GM21526 (cell line): Measurements from ENCODE around the gene BRIP1.
"Not testable (repeated sequence)": the region's sequence is repeated elsewhere in the genome, so short reads cannot be mapped to it uniquely, and the experiment has no call there.

Experiments used
- ATAC-seq: cut with Tn5 transposase; IDR thresholded peaks from one replicate; pipeline ENCODE4 v1.9.1; 2021; ENCODE audit warnings: moderate library complexity; ENCODE audit not compliant: unreplicated experiment, low FRiP score

BRIP1 gene

DNA sequence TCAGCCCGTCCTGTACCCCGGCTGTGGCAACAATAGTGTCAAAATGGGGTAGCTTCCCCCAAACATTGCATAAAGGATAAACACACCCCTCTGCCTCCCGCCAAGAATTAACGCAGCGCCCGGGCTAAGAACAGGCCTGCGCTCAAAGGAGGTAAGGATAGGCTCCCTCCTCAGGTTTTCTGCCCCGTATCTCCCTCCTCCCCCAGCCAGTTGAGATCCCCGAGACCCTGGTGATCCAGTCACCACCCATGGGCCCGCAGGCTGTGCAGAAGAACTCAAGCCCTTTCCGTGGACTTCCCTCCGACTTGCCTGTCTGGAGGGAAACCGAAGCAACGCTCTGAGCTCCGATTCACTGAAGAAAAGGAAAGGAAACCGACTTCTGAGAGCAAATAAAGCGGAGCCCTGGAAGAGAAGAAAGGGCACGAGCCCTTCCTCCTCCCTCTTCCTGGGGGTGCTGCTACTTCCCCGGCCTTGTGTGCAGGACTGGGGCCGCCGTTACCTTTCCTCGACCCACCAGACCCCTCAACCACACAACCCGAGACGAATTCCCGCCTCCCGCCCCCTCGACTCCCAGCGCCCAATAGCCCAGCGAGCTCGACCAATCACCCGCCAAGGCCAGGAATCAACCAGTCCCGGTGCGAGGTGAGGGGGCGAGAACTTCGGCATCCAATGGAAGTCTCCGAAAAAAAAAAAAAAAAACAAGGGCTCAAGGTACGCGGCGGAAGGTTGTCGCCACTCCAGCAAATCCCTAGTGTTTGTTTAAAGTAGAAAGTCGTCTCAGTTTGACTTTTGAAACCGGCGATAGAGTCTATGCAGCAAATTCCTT, at the start of gene BRIP1:
TSS of gene BRIP1 (minus strand) at position 554 of the 826 bp plus-strand sequence. CDS start 1,989 bp downstream, outside the sequence.
- peak; percentile 87 for ATAC-seq

DNA sequence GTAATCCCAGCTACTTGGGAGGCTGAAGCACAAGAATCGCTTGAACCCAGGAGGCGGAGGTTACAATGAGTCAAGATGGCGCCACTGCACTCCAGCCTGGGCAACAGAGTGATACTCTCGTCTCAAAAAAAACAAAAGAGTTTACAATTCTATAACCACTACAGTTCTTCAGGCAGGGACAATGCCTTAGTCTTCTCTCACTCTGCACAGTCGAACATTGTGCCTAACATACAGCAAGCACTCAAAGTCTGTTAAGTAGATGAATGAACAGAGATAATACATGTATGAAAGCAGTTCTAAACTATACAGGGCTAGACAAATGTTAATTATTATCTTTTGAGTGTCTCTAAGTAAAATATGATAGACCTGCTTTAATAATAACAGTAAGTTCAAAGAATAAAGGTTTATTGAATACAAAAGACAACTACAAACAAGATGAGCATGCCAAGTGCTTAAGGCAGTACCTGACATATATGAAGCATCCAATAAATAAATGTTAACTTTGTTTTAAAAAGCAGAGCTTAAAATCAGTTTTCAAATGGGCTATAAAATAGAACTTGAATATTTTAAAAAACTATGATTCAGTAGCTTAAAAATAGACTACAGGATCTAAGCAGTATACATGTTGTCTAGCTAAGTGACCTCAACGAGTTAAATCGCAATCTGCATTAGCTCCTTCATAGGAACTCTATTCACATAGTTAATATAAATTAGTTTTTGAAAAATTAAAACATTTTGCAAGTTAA, 45.1 kb upstream of the BRIP1 start:
- ATAC-seq, result no peak

DNA sequence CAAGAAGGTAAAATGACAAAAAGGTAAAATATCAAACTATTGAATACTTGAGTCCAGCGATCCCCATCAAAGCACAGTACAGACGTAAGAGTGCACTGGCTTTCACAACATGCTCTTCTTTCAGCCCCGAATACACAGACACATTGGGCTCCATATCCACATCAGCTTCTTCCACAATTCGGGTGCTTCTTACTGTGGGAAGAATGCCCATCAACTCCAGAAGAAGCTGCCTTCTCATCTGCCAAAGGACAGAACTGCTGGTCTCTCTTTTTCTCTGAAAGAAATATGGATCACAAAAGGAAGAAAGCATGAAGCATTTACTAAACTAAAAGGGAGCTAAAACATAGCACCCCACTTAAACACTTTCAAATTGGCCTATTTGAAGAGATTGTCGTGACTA, 44.0 kb upstream of the BRIP1 start:
- ATAC-seq, result no peak

DNA sequence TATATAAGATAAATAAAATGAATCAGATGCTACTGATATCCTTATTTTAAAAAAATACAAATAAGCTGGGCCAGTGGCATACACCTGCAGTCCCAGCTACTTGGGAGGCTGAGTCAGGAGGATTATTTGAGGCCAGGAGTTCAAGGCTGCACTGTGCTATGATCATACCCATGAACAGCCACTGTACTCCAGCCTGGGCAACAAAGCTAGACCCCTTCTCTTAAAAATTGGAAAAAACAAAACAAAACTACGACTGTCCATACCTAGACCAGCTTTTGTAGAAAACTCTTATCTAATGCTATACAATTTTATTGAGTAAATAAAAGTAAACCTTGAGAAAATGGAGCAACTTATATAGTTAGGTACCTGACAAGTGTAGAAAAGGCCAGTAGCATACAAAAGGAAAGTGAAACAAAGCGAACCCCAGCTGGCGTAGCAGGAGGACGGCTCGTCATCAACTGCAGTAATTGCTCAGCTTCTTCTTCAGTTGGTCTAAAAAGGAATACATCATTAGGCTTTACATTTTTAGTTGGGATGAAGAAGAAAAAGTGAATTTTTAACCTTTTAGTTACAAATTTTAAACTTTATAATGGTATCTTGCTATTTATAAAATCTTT, 40.9 kb upstream of the BRIP1 start:
- ATAC-seq, result peak; percentile 67

DNA sequence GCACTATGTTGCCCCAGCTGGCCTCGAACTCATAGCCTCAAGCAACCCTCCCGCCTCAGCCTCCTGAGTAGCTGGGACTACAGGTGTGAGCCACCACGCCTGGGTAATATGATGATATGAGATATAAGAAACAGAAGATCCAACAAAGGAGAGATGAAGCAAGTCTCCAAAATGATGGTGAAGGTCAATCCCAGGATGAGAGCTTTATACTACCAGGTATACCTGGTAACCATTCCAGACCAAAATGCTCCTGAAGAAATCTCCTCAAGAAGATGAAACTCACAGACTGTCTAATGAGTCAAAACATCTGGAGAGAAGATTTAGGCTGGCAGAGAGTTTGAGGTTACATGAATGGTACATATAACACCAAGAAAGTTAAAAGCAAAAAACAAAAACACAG, 39.9 kb upstream of the BRIP1 start:
- no peak for ATAC-seq

DNA sequence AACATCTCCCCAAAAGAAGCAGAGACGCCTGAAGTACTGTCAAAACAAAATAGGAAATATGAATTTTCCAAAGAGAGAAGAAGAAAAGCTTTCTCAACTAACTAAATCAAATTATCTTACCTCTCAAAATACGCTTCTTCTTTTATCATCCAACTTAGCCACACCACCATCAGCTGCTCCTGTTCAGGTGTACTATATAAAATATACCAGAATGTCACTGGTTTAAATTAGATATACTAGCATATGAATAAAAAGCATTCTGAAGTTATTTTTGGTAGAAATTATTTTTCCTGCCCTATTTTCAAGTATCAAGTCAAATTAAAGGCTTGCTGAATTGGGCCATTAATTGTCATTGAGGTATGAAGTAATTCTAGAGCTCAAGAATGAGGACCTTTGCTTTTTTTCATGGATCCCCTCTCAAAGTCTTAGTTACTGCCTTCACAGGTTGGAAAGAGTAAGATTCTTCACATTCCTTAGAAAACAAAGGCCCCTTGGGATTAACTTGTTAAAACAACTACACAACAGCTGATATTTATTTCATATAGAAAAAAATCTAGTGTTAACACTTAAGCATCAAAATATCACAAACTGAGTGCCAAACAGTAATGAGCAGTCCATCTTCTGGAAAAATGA, 34.3 kb upstream of the BRIP1 start:
- ATAC-seq, result no peak

DNA sequence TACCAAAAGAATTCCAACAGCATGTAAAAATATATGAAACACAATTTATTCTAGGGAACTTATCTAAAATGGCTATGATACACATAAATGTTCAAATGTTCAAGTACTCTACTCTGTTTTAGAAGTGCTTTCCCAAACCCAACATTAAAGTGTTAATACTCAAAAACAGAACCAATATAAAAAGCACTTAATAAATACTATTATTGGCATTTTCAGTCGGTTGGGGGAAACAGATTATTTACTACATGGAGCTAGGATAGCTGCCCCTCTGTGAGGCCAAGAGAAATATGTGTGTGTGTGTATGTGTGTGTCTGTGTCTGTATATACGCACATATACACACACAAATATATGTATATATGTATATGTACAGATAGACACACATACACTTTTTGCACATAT, 32.1 kb upstream of the BRIP1 start:
- ATAC-seq, result no peak

DNA sequence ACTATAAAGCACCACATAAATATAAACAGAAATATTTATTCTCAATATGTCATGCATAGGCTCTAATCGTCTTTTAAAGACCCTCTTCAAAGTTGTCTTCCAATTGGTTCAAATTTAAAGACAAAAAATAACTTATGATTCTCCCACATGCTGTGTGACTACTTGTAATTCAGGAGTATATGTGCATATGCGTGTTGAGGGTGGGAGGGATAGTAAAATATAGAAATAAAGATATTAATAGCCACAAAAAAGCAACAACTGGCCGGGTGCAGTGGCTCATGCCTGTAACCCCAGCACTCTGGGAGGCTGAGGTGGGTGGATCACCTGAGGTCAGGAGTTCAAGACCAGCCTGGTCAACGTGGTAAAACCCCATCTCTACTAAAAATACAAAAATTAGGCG, 31.0 kb upstream of the BRIP1 start:
- not testable (repeated sequence) for ATAC-seq

DNA sequence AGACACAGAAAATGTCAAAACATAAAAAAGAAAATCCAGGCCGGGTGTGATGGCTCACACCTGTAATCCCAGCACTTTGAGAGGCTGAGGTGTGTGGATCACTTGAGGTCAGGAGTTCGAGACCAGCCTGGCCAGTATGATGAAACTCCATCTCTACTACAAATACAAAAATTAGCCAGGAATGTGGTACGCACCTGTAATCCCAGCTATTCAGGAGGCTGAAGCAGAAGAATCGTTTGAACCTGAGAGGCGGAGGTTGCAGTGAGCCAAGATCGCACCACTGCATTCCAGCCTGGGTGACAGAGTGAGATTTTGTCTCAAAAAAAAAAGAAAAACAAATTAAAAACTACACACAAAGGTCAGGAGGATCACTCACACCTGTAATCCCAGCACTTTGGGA, 24.4 kb upstream of the BRIP1 start:
- not testable (repeated sequence) for ATAC-seq

DNA sequence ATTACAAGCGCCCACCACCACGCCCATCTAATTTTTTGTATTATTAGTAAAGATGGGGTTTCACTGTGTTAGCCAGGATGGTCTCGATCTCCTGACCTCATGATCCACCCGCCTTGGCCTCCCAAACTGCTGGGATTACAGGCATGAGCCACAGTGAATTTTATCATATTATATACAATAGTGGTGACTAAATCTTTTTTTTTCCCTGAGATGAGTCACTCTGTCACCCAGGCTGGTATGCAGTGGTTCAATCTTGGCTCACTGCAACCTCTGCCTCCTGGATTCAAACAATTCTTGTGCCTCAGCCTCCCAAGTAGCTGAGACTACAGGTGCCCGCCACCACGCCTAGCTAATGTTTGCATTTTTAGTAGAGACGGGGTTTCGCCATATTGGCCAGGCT, 22.5 kb upstream of the BRIP1 start:
- ATAC-seq, result not testable (repeated sequence)

DNA sequence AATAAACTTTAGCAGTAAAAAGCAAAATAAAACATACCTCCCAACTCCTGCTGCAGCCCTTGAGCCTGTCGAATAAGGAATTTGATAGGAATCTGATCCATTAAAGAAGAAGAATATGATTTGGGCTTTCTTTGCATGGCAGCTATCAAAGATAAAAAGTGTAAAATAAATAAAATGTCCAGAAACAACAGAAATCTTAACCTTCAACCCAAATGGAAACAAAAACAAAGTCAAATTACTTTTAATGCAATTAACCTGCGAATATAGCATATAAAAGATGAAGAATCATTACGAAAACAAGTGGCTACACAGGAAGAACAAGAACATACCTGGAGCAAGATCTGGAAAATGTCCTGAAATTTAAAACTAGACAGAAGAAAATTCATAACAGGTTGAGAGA, 21.5 kb upstream of the BRIP1 start:
- ATAC-seq, result no peak

DNA sequence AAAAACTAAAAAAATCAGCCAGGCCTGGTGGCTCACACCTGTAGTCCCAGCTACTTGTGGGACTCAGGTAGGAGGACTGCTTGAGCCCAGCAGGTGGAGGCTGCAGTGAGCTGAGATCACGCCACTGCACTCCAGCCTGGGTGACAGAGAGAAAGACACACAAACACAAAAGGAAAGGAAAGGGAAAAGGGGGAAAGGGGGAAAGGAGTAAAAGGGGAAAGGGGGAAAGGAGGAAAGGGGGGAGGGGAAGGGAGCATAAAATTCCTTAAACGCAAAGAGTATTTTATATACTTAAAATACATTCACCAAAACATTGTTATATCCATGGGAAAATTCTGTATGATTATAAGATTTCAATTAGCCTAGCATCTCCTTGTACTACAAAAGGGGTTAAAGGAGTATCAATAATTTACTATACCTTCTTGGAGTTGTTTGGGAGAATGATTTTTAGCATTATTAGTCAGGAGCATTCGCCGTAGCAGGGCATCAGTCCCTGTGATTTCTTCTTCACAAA, 17.3 kb upstream of the BRIP1 start:
- ATAC-seq, result no peak

DNA sequence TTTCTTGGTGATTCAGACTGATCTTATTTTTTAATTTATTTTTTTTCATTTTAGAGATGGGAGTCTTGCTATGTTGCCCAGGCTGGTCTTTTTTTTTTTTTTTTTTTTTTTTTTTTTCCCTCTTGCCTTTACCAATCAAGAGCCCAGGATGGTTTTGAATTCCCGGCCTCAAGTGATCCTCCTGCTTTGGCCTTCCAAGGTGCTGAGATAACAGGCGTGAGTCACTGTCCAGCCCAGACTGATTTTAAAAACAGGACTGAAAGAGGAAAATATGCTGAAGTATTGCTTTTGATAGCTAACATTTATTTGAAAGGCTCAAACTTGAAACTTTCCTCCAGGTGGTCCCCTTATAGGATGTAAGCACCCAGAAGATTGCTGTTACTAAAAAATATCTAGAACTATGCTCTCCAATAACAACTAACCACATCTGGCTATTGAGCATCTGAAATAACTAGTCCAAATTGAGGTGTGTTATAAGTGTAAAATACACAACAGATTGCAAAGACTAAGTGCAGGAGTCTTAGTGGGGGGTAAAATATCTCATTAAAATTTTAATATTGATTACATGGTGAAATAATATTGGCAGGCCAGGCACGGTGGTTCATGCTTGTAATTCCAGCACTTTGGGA, 15.8 kb upstream of the BRIP1 start:
- no peak for ATAC-seq

DNA sequence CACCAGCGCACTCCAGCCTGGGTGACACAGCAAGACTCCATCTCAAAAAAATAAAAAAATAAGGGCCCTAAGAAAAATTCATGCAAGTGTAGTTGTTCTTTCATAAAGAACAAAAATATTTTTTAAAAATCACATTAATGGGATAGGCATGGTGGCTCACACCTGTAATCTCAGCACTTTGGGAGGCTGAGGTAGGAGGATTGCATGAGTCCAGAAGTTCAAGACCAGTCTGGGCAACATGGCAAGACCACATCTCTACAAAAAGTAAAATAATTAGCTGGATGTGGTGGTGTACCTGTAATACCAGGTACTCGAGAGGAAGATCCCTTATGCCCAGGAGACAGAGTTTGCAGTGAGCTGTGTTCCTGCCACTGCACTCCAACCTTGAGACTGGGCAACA, 15.2 kb upstream of the BRIP1 start:
- no peak for ATAC-seq

DNA sequence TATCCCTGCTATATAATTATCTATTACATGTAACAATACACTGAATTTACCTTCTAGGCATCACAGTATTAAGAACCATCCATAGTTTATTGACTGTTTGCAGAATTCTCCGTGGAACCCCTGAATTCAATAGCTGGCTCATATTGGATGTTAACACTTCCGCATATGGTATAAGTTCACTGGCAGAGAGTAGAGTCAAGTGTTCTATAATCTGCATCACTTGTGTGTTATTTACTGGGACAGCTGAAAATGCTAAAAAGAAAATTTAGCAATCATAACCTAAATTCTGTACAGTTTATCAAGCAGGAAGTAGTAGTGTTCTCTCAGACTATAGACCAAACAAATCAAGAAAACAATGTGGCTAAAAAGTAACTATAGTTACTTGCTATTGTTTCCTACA, 14.5 kb upstream of the BRIP1 start:
- no peak for ATAC-seq

DNA sequence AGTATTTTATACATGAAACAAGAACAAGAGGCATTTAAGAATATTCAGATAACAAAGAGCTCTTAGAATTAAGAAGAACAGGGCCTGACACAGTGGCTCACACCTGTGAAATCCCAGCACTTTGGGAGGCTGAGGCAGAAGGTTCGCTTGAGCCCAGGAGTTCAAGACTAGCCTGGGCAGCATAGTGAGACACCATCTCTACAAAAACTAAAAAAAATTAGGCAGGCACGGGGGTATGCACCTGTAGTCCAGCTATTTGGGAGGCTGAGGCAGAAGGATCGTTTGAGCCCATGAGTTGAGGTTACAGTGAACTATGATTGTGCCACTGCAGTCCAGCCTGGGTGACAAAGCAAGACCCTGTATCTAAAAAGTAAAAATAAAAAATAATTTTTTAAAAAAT, 12.5 kb upstream of the BRIP1 start:
- no peak for ATAC-seq

DNA sequence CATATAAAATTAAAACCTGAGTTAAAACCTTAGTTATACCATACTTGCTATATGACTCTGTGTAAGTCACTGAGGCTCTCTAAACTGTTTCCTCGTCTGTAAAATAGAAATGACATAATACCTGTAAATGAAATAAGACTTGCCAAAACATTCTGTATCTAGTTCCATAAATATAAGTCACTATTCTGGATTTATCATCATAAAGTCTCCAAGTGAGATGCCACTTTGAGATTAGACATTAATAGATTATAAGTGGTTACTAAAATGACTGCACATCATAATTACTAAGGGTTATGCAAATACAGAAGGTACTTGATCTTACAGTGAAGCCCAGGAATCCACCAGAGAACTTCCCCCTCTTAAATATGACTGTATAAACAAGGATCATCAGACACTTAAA, 12.0 kb upstream of the BRIP1 start:
- ATAC-seq, result no peak

DNA sequence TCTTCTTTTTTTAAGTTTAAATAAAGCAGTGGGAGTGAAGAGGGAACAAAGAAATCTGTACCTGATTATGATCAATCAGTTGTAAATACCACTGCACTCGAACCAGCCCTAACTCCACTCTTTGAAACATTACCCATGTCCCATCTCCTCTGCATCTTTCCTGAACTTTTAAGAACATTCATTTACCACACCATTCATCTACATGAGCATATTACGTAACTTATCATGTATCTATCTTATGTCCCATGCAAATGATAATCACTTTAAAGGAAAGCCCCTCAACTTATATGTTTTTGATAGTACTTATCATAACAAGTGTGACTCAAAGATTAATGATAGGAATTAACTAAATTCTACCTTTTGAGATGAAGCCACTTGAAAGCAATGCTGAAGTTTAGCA, 10.7 kb upstream of the BRIP1 start:
- no peak for ATAC-seq

DNA sequence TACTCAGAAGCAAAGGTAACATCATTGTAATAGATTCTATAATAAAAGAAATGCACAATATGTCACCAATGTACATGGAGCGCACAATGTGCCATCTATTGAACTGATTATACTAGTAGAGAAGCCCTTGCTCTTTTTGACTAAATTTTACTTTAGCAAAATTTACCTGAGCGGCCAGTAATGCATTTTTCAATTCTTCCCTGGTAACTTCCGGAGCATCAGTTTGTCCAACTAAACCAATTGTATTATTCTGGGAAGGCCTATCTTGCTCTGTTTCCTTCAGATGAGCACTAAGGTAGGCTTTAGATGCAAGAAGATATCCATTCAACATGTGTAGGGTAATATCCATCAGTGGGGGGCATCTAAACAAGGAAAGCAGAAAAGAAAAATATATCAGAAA, 8.8 kb upstream of the BRIP1 start:
- ATAC-seq, result no peak

DNA sequence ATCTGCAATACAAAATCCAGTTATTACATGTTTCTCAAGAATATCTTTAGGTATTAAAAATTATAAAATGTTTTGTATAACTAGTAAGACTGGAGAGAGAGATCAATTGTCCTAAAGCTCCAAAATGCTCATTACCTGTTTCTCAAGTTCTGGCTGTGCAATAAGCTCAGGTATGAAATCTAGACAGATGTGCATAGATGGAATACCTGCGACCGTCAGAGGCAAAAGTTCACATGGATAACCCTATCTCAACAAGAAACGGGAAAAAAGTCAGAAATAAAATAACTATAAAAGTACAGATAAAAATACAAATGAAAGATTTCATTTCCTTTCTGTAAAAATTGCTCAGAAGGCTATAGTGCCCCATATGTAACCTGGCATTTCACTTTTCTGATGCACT, 5.8 kb upstream of the BRIP1 start:
- ATAC-seq, result no peak
